SK-N-MC (cell line): ENCODE results near the gene TMEM8B.

ENCODE experiments used
- EZH2 ChIP-seq: fragments of 200-600 bp; sonication (generic); IDR thresholded peaks from one replicate; pipeline ENCODE4 v1.6.1; 2017; ENCODE audit warnings: antibody characterized with exemption
- POLR2AphosphoS5 ChIP-seq: IDR thresholded peaks from 2 replicates; pipeline ENCODE4 v1.6.1; 2012; ENCODE audit warnings: mild to moderate bottlenecking, low read depth, low read length, borderline replicate concordance

GRCh38 chr9:35852876-35853865 is 24.1 kb downstream of the TMEM8B start:
- TF ChIP-seq EZH2 (no peak), POLR2AphosphoS5 (no peak)
